Fibroblast of lung (primary cell): ENCODE measurements around the gene BCL2. TPM values are rescaled to one million over a fixed set of nuclear protein-coding genes. Genes with fewer than 3 reads are reported as not detected.

Experiments
- DNase-seq, 2 donors: peaks; one replicate each; pipeline versions ENCODE4 v3.0.0 to v3.0.0-alpha.2; 2010; ENCODE audit warnings: low read depth in 2 of 2
- H2AFZ ChIP-seq: 2 replicates; pipeline ENCODE4 v1.5.1; 2012; ENCODE audit warnings: low read length, control low read depth, inconsistent platforms
- H3K27ac ChIP-seq: 2 replicates; pipeline ENCODE4 v1.5.1; 2011; ENCODE audit warnings: low read length, control low read depth; ENCODE audit not compliant: insufficient read depth
- H3K27me3 ChIP-seq: 2 replicates; pipeline ENCODE4 v1.5.1; 2011; ENCODE audit warnings: mild to moderate bottlenecking, low read length; ENCODE audit not compliant: control insufficient read depth, insufficient read depth
- H3K36me3 ChIP-seq: 2 replicates; pipeline ENCODE4 v1.5.1; 2011; ENCODE audit warnings: low read length; ENCODE audit not compliant: control insufficient read depth, insufficient read depth
- H3K4me1 ChIP-seq: 2 replicates; pipeline ENCODE4 v1.5.1; 2011; ENCODE audit warnings: low read length; ENCODE audit not compliant: control insufficient read depth, insufficient read depth; ENCODE audit errors: extremely low read depth
- H3K4me2 ChIP-seq: 2 replicates; pipeline ENCODE4 v1.5.1; 2011; ENCODE audit warnings: low read length, control low read depth; ENCODE audit not compliant: insufficient read depth; ENCODE audit errors: extremely low read depth
- H3K4me3 ChIP-seq, 4 experiments: fragments of 200-600 bp in 1 of 4; sonication (generic) in 1 of 4; replicated peaks in 1 of 4; 2 replicates each; pipeline ENCODE4 v1.5.1; 2011 to 2016; ENCODE audit warnings: low read length in 4 of 4, low read depth in 3 of 4, mild to moderate bottlenecking in 3 of 4, control low read depth in 2 of 4, inconsistent platforms in 1 of 4, mixed read lengths in 1 of 4; ENCODE audit not compliant: insufficient read depth in 1 of 4; ENCODE audit errors: control extremely low read depth in 1 of 4
- H3K79me2 ChIP-seq: 2 replicates; pipeline ENCODE4 v1.5.1; 2012; ENCODE audit warnings: mild to moderate bottlenecking, low read length, inconsistent platforms; ENCODE audit not compliant: control insufficient read depth, insufficient read depth
- H3K9ac ChIP-seq: 2 replicates; pipeline ENCODE4 v1.5.1; 2011; ENCODE audit warnings: mild to moderate bottlenecking, low read length, control low read depth; ENCODE audit not compliant: insufficient read depth
- H3K9me3 ChIP-seq: 2 replicates; pipeline ENCODE4 v1.5.1; 2012; ENCODE audit warnings: low read depth, low read length; ENCODE audit not compliant: control insufficient read depth, insufficient read depth
- H4K20me1 ChIP-seq: 2 replicates; pipeline ENCODE4 v1.5.1; 2011; ENCODE audit warnings: low read length; ENCODE audit not compliant: control insufficient read depth, insufficient read depth; ENCODE audit errors: extremely low read depth
- CTCF ChIP-seq, 2 donors: IDR thresholded peaks in 1 of 2; conservative IDR thresholded peaks in 1 of 2; 1 replicate in 1 of 2; 2 replicates in 1 of 2; pipeline ENCODE4 v1.5.1; 2011 to 2012; ENCODE audit warnings: low read length in 2 of 2, control low read depth in 1 of 2, inconsistent platforms in 1 of 2, low read depth in 1 of 2, mild to moderate bottlenecking in 1 of 2
- EZH2 ChIP-seq: IDR thresholded peaks from 2 replicates; pipeline ENCODE4 v1.5.1; 2012; ENCODE audit warnings: low read length, control low read depth, mild to moderate bottlenecking; ENCODE audit errors: missing control alignments
- polyA plus RNA-seq, 2 donors: library from polyadenylated mRNA; depleted of rRNA in 1 of 2; stranded (reverse) in 1 of 2; unstranded in 1 of 2; fragments of >200 nt; gene quantifications; 2 replicates each; pipeline ENCODE4 v1.2.1, GENCODE V29; 2011 to 2012; ENCODE audit warnings: missing spikeins in 1 of 2
- total RNA-seq: library from RNA; depleted of rRNA; stranded (reverse); fragments of >200 nt; gene quantifications from 2 replicates; pipeline ENCODE4 v1.2.1, GENCODE V29; 2014

Gene BCL2
- total and polyA plus RNA-seq, 2 donors (not counting 1 experiment from before 2014, with no cell fraction given), result 1.5 to 3.6 TPM

- H3K9me3 ChIP-seq, result no peaks in the 10 kb centered on the region
- no peaks in the 10 kb centered on the region for H4K20me1 ChIP-seq
- no peak overlapping the region for H3K9ac ChIP-seq
- no peaks in the 10 kb centered on the region for H3K36me3 ChIP-seq
- H3K4me3 ChIP-seq, result no peak overlapping the region
- no peak overlapping the region for H3K27ac ChIP-seq
- no peak overlapping the region for H2AFZ ChIP-seq
- no peaks in the 10 kb centered on the region for H3K79me2 ChIP-seq
- H3K27me3 ChIP-seq, result no peaks in the 10 kb centered on the region
- TF ChIP-seq EZH2 (no peak), CTCF (conservative IDR thresholded peaks at IDR 0.05 in 1 of 2, IDR thresholded peaks at IDR 0.05 in 1 of 2; ENCODE audit: low read depth in 1 of 2, low read length in 2 of 2) (no peak)
- H3K4me2 ChIP-seq, result no peak overlapping the region
- H3K4me1 ChIP-seq, result no peaks in the 10 kb centered on the region
- DNase-seq, result no peak
These were observed 145.6 kb downstream of the BCL2 start for GRCh38 chr18:63173983-63174382.

- H3K9ac ChIP-seq, result no peak overlapping the region
- TF ChIP-seq EZH2 (no peak), CTCF (conservative IDR thresholded peaks at IDR 0.05 in 1 of 2, IDR thresholded peaks at IDR 0.05 in 1 of 2; ENCODE audit: low read depth in 1 of 2, low read length in 2 of 2) (no peak)
- H3K4me2 ChIP-seq, result no peak overlapping the region
- H2AFZ ChIP-seq, result no peak overlapping the region
- H3K27me3 ChIP-seq, result no peaks in the 10 kb centered on the region
- H3K4me3 ChIP-seq, result no peak overlapping the region
- no peak overlapping the region for H3K27ac ChIP-seq
- no peaks in the 10 kb centered on the region for H3K9me3 ChIP-seq
- H3K79me2 ChIP-seq, result no peaks in the 10 kb centered on the region
- H3K36me3 ChIP-seq, result no peaks in the 10 kb centered on the region
- no peaks in the 10 kb centered on the region for H3K4me1 ChIP-seq
- no peak for DNase-seq
- no peaks in the 10 kb centered on the region for H4K20me1 ChIP-seq
These were observed 149.7 kb downstream of the BCL2 start for GRCh38 chr18:63169853-63170252.

- Histone ChIP-seq H3K4me1 (no peaks in the 10 kb centered on the region), H3K4me2 (no peak overlapping the region), H3K36me3 (no peaks in the 10 kb centered on the region), H3K79me2 (no peaks in the 10 kb centered on the region), H4K20me1 (no peaks in the 10 kb centered on the region), H3K9me3 (no peaks in the 10 kb centered on the region), H2AFZ (no peak overlapping the region), H3K4me3 (no peak overlapping the region), H3K27ac (no peak overlapping the region), H3K9ac (no peak overlapping the region), H3K27me3 (no peaks in the 10 kb centered on the region)
- DNase-seq, result no peak
- TF ChIP-seq EZH2 (no peak), CTCF (conservative IDR thresholded peaks at IDR 0.05 in 1 of 2, IDR thresholded peaks at IDR 0.05 in 1 of 2; ENCODE audit: low read depth in 1 of 2, low read length in 2 of 2) (no peak)
These were observed 151.3 kb downstream of the BCL2 start for GRCh38 chr18:63168287-63168686.
